ENCODE measurements around the gene ZNF268. TPM values are rescaled to one million over a fixed set of nuclear protein-coding genes. Genes with fewer than 3 reads are reported as not detected.

ZNF268 gene
- total RNA-seq, 1 donor from 2014 or later = 25.4 TPM

DNA sequence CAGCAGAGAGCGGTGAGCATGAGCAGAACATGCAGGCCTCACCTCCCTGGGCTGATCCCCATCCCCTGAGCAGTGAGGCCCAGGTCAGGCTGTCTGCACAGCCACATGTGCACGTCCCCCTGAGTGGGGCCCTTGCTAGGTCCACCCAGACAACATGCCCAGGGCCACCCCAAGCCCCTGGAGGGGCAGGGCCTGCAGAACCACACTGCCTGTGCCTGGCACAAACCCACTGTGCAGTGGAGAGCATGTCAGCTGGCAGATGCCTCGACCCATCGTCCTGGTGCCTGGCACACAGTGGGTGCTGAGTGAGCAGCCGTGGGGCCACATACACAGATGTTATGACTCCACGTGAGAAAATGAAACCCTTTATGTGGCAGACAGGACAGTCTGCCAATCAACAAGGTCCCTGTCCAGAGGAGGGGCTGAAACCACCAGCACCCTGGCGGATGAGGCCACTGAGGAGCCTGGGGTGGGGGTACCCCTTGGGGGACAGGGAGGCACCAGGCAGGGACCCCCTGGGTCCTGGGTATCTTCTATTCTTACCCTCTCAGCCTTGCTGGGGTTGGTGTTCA is 46.1 kb downstream of the ZNF268 start:
- Histone ChIP-seq H3K36me3 (no peaks in the 10 kb centered on the region), H3K27ac (no peak overlapping the region), H3K4me1 (no peaks in the 10 kb centered on the region), H3K9me3 (peaks cover 4% of the 10 kb centered on the region), H3K27me3 (no peaks in the 10 kb centered on the region), H3K4me3 (no peak overlapping the region)
- intact Hi-C loops (cut with DNase I) = no loop called here
- ATAC-seq = no peak
- TF ChIP-seq CTCF (IDR thresholded peaks at IDR 0.05) = no peak
- DNase-seq = no peak

GRCh38 chr12:133231001-133231400 is 49.7 kb downstream of the ZNF268 start:
- Histone ChIP-seq H3K4me3 (no peak overlapping the region), H3K27me3 (no peaks in the 10 kb centered on the region), H3K9me3 (no peaks in the 10 kb centered on the region), H3K36me3 (no peaks in the 10 kb centered on the region), H3K27ac (no peak overlapping the region), H3K4me1 (no peaks in the 10 kb centered on the region)
- no peak for DNase-seq
- no peak for TF ChIP-seq CTCF (IDR thresholded peaks at IDR 0.05)
- no peak for ATAC-seq
- intact Hi-C loops (cut with DNase I) = no loop called here

DNA sequence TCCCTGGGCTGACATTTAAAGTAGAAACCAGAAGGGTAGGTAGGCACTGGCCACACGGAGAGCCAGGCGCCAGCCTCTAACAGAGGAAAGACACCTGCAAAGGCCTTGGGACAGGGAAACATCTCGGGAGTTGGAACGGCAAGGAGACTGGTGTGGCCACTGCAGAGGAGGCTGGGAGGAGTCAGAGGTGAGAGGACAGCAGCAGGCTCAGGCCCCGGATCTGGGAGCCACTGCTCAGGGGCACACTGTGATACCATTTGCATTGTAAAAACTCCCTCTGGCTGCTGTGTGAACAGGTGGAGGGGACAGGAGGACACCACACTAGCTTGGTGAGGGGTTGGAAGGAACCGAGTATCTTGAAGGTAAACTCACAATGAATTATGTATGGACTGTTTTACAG is 51.7 kb downstream of the ZNF268 start:
- Histone ChIP-seq H3K4me3 (no peak overlapping the region), H3K27me3 (no peaks in the 10 kb centered on the region), H3K27ac (no peak overlapping the region), H3K36me3 (no peaks in the 10 kb centered on the region), H3K4me1 (no peaks in the 10 kb centered on the region), H3K9me3 (no peaks in the 10 kb centered on the region)
- no peak for ATAC-seq
- no peak for DNase-seq
- intact Hi-C loops (cut with DNase I) = no loop called here
- TF ChIP-seq CTCF (IDR thresholded peaks at IDR 0.05) = no peak

DNA sequence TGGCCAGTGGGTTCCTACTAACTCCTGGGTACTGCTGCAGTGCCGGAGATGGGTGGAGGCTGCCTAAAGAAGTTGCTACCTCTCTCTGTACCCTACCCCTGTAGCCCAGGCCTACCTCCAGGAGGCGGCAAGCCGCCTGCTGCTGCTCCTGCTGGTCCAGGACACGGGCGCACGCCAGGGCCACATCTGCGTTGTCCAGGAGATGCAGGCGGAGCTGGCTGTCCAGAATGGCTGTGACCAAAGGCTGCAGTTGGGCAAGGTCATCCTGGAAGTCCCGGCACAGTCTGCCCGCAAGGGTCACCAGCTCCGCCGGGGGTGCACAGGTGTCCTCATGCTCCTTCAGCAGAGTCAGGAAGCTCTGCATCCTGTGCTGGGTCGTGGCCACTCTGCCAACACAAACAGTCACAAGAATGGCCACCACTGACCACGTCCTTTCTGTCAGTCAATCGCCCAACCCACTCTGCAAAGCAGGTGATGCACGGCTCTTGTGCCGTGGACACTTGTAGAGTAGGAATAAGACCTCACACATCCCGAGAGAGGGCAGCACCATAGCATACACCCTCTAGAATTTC is 52.8 kb downstream of the ZNF268 start:
- Histone ChIP-seq H3K27ac (no peak overlapping the region), H3K36me3 (no peaks in the 10 kb centered on the region), H3K27me3 (no peaks in the 10 kb centered on the region), H3K4me1 (no peaks in the 10 kb centered on the region), H3K4me3 (no peak overlapping the region), H3K9me3 (no peaks in the 10 kb centered on the region)
- DNase-seq (no peak), ATAC-seq (no peak)
- intact Hi-C loops (cut with DNase I) = no loop called here
- TF ChIP-seq CTCF (IDR thresholded peaks at IDR 0.05) = no peak

GRCh38 chr12:133234971-133235370 is 53.7 kb downstream of the ZNF268 start:
- Histone ChIP-seq H3K9me3 (no peaks in the 10 kb centered on the region), H3K36me3 (no peaks in the 10 kb centered on the region), H3K27ac (no peak overlapping the region), H3K27me3 (no peaks in the 10 kb centered on the region), H3K4me3 (no peak overlapping the region), H3K4me1 (no peaks in the 10 kb centered on the region)
- DNase-seq = no peak
- no peak for TF ChIP-seq CTCF (IDR thresholded peaks at IDR 0.05)
- intact Hi-C loops (cut with DNase I) = no loop called here
- no peak for ATAC-seq

Data from upper lobe of right lung (tissue), 1 donor.